Keratinocyte (primary cell): Measurements from ENCODE around the gene GGTLC1.

ENCODE experiments used
- CTCF ChIP-seq, 3 experiments: IDR thresholded peaks in 1 of 3; conservative IDR thresholded peaks in 1 of 3; optimal IDR thresholded peaks in 1 of 3; 2 replicates in 2 of 3; 3 replicates in 1 of 3; pipeline versions ENCODE3 to v1.5.1; 2011; ENCODE audit warnings: low read length in 3 of 3, mild to moderate bottlenecking in 3 of 3, moderate library complexity in 2 of 3, control low read depth in 1 of 3, inconsistent platforms in 1 of 3; ENCODE audit not compliant: insufficient read depth in 2 of 3; ENCODE audit errors: extremely low read depth in 1 of 3
- EZH2 ChIP-seq: IDR thresholded peaks from one replicate; pipeline ENCODE4 v1.6.1; 2012; ENCODE audit warnings: inconsistent platforms, mild to moderate bottlenecking, low read length, moderate library complexity

GRCh38 chr20:24007073-24007595, 18.6 kb upstream of the GGTLC1 start:
- TF ChIP-seq CTCF (optimal IDR thresholded peaks at IDR 0.05 in 1 of 3, IDR thresholded peaks at IDR 0.05 in 1 of 3, conservative IDR thresholded peaks at IDR 0.05 in 1 of 3; ENCODE audit: extremely low read depth in 1 of 3, insufficient read depth in 2 of 3, low read length in 3 of 3) (no peak), EZH2 (no peak)
